ENCODE results near the gene EIF3J. TPM values are rescaled to one million over a fixed set of nuclear protein-coding genes. Genes with fewer than 3 reads are reported as not detected.
"Not testable (repeated sequence)": the region's sequence is repeated elsewhere in the genome, so short reads cannot be mapped to it uniquely, and the experiment has no call there.

EIF3J gene
- total RNA-seq, 1 experiment from 2014 or later: 25.6 TPM

- DNase-seq (ENCODE audit: low spot score): no peak
Measured at GRCh38 chr15:44541282-44541958, 4.5 kb downstream of the EIF3J start.

- DNase-seq (ENCODE audit: low spot score): no peak
Measured at GRCh38 chr15:44542596-44542995, 5.6 kb downstream of the EIF3J start.

- DNase-seq (ENCODE audit: low spot score): not testable (repeated sequence)
Measured at GRCh38 chr15:44544745-44545144, 7.8 kb downstream of the EIF3J start.

DNA sequence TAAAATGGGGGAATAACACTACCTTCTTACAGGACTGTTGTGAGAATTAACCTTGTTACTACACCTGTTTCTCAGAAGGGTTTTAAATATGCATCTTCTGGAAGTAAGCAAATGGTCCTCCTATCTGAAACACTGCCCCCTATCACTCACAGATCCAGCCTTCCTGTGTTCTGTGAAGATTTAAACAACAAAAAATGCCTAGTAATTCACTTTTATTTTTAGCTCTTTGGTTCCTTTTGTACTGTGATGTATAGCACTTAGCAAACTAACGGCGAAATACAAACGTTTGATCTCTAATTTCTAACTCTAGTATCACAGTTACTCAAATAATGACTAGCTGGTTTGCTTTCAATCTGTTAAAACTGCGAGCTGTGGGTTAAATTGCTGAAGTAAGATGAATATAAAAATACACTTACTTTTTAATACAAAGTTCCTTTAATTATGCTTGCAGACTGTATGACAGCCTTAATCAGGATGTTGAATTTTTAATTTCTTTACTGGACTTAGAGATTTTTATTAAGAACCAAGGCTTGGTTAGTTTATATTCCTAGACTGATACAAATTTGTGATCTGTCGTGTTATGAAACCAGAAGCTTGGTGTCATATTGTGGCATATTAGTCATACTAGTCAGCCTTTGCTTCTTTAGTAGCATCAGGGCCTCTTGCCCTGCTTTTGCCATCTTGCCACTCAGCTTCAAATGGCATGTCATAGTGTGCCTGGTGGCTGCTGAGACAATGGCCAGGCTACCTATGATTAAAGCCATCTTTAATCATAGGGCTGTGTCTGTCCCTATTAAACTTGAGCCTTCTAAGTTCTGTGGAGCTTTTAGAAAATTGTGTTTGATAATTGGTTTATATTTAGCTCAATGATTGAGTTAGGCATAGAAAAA, 9.2 kb downstream of the EIF3J start:
- DNase-seq (ENCODE audit: low spot score): peak; percentile 38

DNA sequence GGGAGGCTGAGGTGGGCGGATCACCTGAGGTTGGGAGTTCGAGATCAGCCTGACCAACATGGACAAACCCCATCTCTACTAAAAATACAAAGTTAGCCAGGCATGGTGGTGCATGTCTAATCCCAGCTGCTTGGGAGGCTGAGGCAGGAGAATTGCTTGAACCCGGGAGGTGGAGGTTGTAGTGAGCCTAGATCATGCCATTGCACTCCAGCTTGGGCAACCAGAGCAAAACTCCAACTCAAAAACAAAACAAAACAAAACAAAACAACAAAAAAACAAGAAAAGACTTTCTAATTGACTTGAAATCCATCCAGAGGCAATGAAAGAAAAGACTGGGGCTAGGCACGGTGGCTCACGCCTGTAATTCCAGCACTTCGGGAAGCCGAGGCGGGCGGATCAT, 12.2 kb downstream of the EIF3J start:
- DNase-seq (ENCODE audit: low spot score): not testable (repeated sequence)

- peak; percentile 58 for DNase-seq (ENCODE audit: low spot score)
Measured at GRCh38 chr15:44550256-44550655, 13.3 kb downstream of the EIF3J start.

GRCh38 chr15:44550734-44551133, 13.8 kb downstream of the EIF3J start:
- no peak for DNase-seq (ENCODE audit: low spot score)

DNA sequence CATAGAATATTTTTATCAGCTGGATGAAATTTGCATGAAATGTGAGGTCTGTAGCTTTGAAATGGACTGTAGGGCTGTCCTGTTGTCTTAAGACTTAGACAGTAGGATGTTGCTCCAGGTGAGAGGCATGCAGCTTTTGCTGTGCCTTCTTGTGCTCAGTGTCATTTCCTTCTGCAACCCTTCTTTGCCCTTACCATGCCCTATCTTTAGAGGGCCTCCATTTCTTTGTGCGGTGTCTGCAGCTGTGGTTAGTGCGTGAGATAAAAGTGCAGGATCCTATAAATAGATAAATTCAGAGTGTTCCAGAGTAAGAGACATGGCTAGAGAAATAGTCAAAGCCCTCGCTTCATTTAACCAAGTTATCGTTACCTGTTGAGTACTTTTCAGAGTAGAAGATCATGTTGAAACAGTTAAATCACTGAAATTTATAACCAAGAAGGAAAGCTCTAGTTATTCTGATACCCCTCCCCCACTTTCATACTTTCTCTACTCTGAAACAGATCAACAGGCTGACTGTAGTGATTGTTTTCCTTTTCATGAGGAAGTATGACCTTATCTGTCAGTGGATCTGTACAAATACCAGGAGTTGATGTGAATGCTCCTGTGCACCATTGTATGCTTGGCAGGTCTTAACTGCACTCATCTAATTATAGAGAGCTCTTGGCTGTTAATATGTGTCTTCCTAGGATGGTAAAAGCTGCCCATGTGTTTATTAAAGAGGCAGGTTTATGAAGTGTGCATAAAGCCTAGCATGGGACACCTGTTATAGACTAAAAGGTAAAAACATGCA, 18.2 kb downstream of the EIF3J start:
- no peak for DNase-seq (ENCODE audit: low spot score)

DNA sequence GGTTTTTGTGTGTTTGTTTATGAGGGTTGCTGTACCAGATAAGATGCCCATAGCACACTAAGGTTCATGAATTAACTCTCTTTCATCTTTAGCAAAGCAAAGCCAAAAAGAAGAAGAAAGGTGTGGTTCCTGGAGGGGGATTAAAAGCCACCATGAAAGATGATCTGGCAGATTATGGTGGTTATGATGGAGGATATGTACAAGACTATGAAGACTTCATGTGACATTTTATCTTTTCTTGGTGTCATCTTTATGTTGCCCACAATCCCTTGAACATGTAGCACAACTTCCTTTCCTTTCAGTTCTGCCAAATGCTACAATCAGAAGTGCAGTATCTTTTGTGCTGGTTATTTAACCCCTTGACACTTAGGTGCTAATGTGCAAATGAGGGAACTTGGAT, 24.0 kb downstream of the EIF3J start:
- DNase-seq (ENCODE audit: low spot score): not testable (repeated sequence)

DNA sequence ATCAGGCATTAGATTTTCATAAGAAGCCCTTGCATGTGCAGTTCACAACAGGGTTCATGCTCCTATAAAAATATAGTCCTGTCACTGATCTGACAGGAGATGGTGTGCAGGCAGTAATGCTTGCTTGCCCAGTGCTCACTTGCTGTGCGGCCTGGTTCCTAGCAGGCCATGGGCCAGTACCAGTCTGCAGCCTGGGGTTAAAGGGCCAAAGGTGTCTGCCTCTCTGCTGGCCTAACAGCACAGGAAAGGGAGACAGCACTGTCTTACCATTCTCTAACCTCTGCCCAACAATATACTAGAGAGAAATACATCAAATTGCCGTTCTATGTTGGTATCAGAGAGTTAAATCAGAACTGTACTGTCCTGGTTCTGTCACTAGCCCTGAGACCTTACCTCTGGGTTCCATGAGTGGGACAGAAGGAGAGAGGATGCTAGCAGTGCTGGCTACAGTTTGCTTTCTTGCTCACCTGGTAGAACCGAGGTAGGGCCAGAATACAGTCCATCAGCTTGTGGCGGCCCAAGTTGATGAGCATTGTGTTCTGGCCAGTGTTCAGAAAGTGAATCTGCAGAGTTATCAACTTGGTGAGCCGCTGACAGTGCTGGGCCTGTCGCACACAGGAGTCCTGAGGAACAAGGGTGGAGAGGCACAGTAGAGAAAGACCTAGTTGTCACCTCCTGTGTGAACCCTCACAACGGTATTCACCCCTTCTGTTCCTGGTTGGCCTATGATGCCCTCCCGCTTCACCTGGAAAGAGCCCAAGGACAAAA, 28.6 kb downstream of the EIF3J start:
- no peak for DNase-seq (ENCODE audit: low spot score)

DNA sequence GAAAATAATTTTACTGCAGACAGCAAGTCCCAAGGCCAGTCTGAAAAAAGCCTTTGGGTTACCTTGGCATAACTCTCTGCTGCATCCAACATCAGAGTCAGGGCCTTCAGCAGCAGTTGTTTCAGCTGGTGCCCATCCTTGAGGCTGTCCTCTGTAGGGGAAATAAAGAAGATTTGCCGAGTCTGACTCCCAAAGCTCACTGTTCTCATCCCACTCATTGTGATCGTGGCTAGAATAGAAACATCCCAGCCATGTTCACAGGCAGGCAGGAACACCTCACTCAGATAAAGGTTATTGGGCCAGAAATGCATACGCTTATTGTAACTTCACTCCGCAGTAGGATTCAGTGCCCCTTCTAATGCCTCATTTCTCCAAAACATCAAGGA, 29.2 kb downstream of the EIF3J start:
- no peak for DNase-seq (ENCODE audit: low spot score)

- no peak for DNase-seq (ENCODE audit: low spot score)
Measured at GRCh38 chr15:44568338-44568737, 31.4 kb downstream of the EIF3J start.

GRCh38 chr15:44569316-44569715, 32.4 kb downstream of the EIF3J start:
- no peak for DNase-seq (ENCODE audit: low spot score)

DNA sequence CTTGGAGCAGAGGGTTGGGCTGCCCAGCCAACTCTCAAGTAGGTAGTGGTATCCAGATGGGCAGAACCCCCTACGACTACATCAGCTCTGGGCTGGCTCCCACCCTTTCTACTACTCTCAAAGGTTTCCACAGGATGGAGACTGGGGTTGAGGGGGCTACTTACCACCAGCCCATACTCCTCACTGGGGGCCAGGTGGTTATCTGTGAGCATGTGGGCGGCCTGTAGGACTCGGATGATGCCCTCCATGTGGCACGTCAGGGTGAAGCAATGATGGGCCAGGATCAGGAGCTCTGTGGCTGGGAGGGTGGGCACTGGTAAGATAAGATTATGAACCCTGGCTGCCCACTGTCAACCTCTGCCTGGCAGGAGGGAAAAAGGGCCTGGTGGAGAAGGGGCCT, 33.4 kb downstream of the EIF3J start:
- DNase-seq (ENCODE audit: low spot score): no peak

DNA sequence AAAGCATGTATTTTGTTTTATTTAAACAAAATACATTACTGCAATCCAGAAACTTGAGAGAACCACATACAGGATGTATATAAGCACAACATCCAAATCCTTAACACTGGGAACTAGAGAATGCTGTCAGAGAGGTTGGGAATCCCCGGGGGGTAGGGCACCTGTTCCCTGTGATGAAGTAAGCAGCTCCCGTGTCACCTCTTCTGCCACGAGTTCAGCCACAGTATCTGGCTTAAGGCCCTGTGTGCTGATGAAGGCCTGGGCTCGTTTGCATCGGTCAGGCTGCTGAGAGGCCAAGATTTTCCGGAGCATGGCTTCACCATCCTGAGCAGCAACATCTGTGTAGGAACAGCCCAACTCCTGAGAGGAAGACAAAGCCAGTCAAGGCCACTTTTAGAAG, 36.4 kb downstream of the EIF3J start:
- DNase-seq (ENCODE audit: low spot score): no peak

DNA sequence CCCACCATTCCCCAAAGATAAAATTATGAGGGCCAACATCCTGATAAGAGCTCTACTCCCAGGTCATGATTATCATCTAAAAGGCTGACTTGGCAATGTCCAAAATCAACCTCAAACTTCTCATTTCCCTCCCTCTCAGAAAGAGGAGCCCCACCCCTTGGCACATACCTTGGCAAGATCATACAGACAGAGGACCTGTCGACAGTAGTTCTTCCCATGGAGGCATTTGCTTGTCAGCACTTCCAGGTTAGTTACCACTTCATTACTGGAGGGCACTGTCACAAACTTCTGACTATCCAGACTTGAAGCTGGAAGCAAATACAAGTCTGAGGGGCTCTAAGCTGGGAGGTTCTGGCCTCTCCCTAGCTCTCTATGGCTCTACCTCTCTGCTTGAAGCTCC, 37.8 kb downstream of the EIF3J start:
- DNase-seq (ENCODE audit: low spot score): no peak

- no peak for DNase-seq (ENCODE audit: low spot score)
Measured at GRCh38 chr15:44580105-44580504, 43.2 kb downstream of the EIF3J start.

DNA sequence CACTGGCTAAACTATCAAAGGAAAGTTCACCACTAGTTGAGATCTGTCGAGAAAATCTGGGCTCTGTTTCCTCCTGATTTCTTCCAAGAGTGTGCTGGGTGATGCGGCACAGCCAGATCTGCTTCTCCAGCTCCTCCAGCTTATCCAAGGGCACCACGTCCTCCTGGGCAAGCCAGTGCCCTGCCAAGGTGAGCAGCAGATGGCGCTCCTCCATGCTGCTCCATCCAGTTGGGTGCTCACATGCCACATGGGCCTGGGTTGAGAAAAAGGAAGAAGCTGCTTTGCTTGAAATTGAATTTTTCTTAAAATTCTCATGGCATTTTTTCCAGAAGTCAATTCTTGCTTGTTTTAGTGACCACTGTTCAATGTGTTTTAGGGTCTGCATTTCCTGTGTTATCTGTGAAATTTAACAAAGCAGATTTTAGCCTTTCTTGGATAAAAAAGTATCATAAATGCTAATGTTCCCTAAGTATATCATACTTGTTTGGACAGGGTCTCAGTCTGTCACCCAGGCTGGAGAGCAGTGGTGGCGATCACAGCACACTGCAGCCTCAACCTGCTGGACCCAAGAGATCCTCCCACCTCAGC, 47.3 kb downstream of the EIF3J start:
- DNase-seq (ENCODE audit: low spot score): peak; percentile 76

DNA sequence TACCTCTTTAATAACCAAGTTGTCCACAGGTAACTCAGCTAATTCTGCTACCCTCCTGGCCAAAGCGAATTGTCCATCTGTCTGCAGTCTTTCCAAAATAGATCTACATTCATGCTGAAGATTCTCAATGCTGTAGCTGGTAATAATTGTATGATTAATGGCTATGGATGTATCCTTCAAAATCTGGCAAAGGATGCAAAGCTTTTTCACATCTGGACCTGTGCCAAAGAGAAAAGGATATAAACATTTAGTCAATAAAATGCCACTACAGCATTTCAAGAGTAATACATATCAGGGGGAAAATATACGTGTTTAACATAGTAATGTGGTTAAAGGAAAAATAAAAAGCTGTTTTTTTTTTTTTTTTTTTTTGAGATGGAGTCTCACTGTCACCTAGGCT, 48.7 kb downstream of the EIF3J start:
- no peak for DNase-seq (ENCODE audit: low spot score)

DNA sequence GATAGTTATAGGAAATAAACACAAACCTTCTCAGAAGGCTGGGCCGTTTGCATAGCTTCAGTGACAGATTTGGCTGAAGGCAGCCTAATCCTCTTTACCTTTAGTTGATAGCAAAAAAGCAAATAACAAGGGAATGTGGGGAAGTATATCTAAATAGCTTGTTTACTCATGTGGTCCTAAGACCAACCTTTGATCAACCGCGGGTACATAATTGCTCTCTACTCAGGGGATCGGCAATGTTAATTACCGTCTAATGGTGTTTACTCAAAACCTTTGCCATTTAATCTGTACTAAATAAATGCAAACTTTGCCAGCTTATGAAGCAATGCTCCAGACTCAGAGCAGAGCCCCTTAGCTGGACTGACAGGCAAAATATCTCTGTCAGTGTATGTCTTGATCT, 51.6 kb downstream of the EIF3J start:
- DNase-seq (ENCODE audit: low spot score): no peak

- peak; percentile 78 for DNase-seq (ENCODE audit: low spot score)
Measured at GRCh38 chr15:44591326-44591725, 54.4 kb downstream of the EIF3J start.
